Measurements from ENCODE around the gene EHMT1.

The EHMT1 gene

DNA sequence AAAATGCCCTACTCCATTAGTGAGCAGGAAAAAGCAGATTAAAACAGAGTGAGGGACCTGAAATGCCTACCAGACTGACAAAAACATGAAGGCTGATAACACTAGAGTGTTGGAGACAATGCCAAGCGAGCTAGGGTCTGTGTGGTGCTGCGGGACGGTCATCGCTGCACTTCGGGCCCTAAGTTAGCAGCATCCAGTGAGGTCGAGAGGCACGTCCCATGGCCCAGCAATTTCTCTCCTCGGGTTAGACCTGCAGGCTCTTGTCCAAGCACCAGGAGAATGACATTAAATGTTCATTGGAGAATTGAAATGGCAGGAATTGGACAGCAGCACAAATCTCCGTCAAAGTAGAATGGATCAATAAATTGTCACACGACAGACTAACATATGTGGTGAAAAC lies 253.5 kb downstream of the EHMT1 start:
- no peaks in the 10 kb centered on the region for H3K4me1 Mint-ChIP-seq

DNA sequence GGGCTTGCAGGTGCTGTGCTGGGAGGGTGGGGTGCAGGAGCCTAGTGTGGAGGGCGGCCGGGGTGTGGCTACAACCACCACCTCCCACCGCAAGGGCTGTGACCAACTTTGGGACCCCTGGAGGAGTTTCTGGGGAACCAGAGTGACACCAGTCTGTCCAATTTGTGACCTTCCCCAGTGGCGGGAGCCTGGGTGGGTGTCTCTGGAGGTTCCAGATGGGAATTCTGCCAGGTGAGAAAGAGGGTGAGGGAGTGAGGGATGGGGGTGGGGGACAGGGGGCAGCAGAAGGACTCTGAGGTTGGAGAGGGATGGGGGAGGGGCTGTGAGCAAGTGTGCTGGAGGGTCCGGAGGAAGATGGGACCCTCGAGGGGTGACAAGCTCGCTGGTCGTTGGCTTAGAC lies 254.6 kb downstream of the EHMT1 start:
- H3K4me1 Mint-ChIP-seq: no peaks in the 10 kb centered on the region
- H3K36me3 Mint-ChIP-seq (ENCODE audit: low read depth): no peaks in the 10 kb centered on the region
- H3K27ac Mint-ChIP-seq: no peak overlapping the region
- H3K27me3 Mint-ChIP-seq (ENCODE audit: low read depth): peaks cover 52% of the 10 kb centered on the region
- H3K4me3 Mint-ChIP-seq: no peak overlapping the region
- H3K9me3 Mint-ChIP-seq: peaks cover 2% of the 10 kb centered on the region
- TF ChIP-seq, protein P1, sequence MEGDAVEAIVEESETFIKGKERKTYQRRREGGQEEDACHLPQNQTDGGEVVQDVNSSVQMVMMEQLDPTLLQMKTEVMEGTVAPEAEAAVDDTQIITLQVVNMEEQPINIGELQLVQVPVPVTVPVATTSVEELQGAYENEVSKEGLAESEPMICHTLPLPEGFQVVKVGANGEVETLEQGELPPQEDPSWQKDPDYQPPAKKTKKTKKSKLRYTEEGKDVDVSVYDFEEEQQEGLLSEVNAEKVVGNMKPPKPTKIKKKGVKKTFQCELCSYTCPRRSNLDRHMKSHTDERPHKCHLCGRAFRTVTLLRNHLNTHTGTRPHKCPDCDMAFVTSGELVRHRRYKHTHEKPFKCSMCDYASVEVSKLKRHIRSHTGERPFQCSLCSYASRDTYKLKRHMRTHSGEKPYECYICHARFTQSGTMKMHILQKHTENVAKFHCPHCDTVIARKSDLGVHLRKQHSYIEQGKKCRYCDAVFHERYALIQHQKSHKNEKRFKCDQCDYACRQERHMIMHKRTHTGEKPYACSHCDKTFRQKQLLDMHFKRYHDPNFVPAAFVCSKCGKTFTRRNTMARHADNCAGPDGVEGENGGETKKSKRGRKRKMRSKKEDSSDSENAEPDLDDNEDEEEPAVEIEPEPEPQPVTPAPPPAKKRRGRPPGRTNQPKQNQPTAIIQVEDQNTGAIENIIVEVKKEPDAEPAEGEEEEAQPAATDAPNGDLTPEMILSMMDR (IDR thresholded peaks at IDR 0.05; ENCODE audit: unreplicated experiment in 3 of 3): no peak

More for the DNA sequence above, 253.5 kb downstream of the EHMT1 start:
- Mint-ChIP-seq H3K27ac (no peak overlapping the region), H3K4me3 (no peak overlapping the region), H3K36me3 (ENCODE audit: low read depth) (no peaks in the 10 kb centered on the region), H3K9me3 (peaks cover 2% of the 10 kb centered on the region), H3K27me3 (ENCODE audit: low read depth) (peaks cover 60% of the 10 kb centered on the region)
- TF ChIP-seq, protein P1 (IDR thresholded peaks at IDR 0.05; ENCODE audit: unreplicated experiment in 3 of 3): no peak

DNA sequence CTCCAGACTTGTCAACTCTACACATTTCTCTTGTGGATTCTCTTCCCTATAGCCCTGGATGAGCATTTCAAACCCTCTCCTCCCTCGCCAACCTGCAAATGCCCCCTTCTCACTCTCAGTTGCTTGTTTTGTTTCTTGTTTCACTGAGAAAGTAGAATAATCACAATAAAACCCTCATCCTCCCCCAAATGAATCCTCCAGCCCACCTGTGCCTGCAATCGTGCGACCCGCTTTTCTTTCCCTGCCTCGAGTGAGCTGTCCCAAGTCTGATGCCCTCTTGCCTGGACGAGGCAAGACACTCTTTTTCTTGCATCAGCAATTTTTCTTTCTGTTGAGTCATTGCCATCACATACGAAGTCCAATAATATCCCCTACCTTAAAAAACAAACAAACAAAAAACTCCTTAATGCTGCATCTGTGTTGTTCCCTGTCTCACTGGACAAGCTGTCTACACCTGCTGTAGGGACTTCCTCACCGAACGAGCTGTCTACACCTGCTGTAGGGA lies 255.1 kb downstream of the EHMT1 start:
- Mint-ChIP-seq H3K36me3 (ENCODE audit: low read depth) (no peaks in the 10 kb centered on the region), H3K27me3 (ENCODE audit: low read depth) (peaks cover 53% of the 10 kb centered on the region), H3K9me3 (peaks cover 2% of the 10 kb centered on the region), H3K27ac (no peak overlapping the region), H3K4me3 (no peak overlapping the region), H3K4me1 (no peaks in the 10 kb centered on the region)
- TF ChIP-seq, protein P1 (IDR thresholded peaks at IDR 0.05; ENCODE audit: unreplicated experiment in 3 of 3): no peak

DNA sequence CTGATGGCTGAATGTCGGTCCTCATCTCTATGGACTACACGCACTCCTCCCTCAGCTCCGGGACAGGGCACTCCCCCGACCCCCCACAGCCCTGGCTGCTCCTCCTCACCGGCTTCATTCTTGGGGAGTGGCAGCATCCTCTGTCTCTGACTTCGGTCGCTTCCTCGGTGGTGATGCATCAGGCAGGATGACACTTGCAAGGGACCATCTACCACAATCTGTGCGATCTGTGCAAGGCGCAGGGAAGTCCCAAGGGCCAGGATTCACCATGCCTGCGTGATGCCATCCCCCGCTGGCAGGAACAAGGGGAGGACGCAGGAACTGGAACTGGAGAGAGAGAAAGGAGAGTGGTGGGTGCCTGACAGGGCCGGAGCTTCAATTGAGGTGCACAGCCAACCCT lies 256.5 kb downstream of the EHMT1 start:
- no peaks in the 10 kb centered on the region for H3K36me3 Mint-ChIP-seq (ENCODE audit: low read depth)

DNA sequence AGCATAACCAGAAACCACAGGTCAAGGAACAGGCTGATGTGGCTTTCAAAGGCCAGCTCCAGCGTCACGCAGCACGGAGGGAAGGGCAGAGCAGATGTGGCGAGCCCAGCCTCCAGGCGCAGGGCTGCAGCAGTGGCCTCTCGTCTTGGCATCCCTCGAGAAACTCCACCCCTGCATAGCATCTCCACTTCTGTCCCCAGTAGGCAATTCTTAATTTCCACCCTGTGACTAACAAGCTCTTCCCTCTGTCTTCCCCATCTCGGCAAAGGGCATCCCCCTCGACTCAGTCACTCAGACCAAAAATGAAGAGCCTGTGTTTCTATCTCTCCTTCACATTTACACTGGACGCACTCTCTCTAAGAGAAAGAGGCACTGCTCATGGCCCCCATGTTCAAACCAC lies 257.0 kb downstream of the EHMT1 start:
- Mint-ChIP-seq H3K27me3 (ENCODE audit: low read depth) (peaks cover 61% of the 10 kb centered on the region), H3K4me1 (no peaks in the 10 kb centered on the region)

More for the DNA sequence above, 256.5 kb downstream of the EHMT1 start:
- no peak overlapping the region for H3K4me3 Mint-ChIP-seq
- no peaks in the 10 kb centered on the region for H3K4me1 Mint-ChIP-seq
- H3K27ac Mint-ChIP-seq: no peak overlapping the region
- H3K27me3 Mint-ChIP-seq (ENCODE audit: low read depth): peaks cover 61% of the 10 kb centered on the region
- TF ChIP-seq, protein P1 (IDR thresholded peaks at IDR 0.05; ENCODE audit: unreplicated experiment in 3 of 3): no peak
- peaks cover 2% of the 10 kb centered on the region for H3K9me3 Mint-ChIP-seq

DNA sequence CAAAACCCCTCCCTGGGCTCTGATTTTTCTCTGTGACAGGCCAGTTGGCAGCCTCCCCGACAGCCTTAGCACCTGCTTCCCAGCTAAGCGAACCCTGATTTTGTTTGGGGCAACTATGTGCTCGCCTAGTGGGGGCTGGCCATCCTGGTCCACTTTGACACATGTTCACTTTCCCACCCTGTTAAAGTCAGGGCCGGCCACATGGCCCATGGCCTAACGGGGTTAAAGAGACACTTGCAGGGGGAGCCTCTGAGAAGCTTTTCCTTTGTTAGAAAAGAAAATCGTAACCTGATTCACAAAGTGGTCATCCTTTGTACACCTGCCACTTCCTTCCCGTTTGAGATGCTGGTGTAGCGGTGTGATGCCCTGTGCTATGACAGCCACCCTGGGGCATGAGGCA lies 257.5 kb downstream of the EHMT1 start:
- TF ChIP-seq, protein P1 (IDR thresholded peaks at IDR 0.05; ENCODE audit: unreplicated experiment in 3 of 3): no peak
- no peaks in the 10 kb centered on the region for H3K36me3 Mint-ChIP-seq (ENCODE audit: low read depth)

More for the DNA sequence above, 257.0 kb downstream of the EHMT1 start:
- Mint-ChIP-seq H3K27ac (no peak overlapping the region), H3K36me3 (ENCODE audit: low read depth) (no peaks in the 10 kb centered on the region), H3K9me3 (peaks cover 2% of the 10 kb centered on the region), H3K4me3 (no peak overlapping the region)
- TF ChIP-seq, protein P1 (IDR thresholded peaks at IDR 0.05; ENCODE audit: unreplicated experiment in 3 of 3): no peak

More for the DNA sequence above, 257.5 kb downstream of the EHMT1 start:
- Mint-ChIP-seq H3K27me3 (ENCODE audit: low read depth) (peaks cover 60% of the 10 kb centered on the region), H3K9me3 (peaks cover 2% of the 10 kb centered on the region), H3K4me3 (peak overlapping the region; percentile 67 to 76 (median 72)), H3K27ac (no peak overlapping the region), H3K4me1 (no peaks in the 10 kb centered on the region)
